PC-3 (cell line): ENCODE data around the gene SCAP.

Experiments used
- EZH2 ChIP-seq: fragments of 300-600 bp; sonication (generic); IDR thresholded peaks from one replicate; pipeline ENCODE4 v1.6.1; 2017; ENCODE audit warnings: antibody characterized with exemption, mild to moderate bottlenecking, low read length; ENCODE audit not compliant: unreplicated experiment
- EZH2phosphoT487 ChIP-seq: fragments of 300-600 bp; sonication (generic); IDR thresholded peaks from 2 replicates; pipeline ENCODE4 v1.6.1; 2018; ENCODE audit warnings: mild to moderate bottlenecking, antibody characterized with exemption, low read length, borderline replicate concordance
- TF ChIP-seq, protein P1 (sequence below): fragments of 300-600 bp; sonication (generic); conservative IDR thresholded peaks from 2 replicates; pipeline ENCODE4 v1.5.1; 2017; ENCODE audit warnings: antibody characterized with exemption, low read depth, mild to moderate bottlenecking, low read length

DNA sequence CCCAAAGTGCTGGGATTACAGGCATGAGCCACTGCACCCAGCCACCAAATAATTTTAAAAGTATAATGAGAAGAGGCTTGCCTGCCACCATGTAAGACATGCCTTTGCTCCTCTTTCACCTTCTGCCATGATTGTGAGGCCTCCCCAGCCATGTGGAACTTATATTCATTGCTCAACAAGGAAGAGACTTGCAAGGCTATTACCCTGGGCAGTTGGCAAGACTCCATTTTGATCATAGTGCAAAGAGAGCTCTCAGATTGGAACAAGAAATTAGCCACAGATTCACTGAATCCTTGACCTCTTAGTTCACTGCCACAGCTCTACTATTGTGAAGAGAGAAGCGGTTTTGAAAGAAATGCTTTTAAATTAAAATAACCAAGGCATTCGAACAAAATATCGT is 6.1 kb downstream of the SCAP start:
- TF ChIP-seq EZH2 (no peak), EZH2phosphoT487 (no peak)
- TF ChIP-seq, protein P1, sequence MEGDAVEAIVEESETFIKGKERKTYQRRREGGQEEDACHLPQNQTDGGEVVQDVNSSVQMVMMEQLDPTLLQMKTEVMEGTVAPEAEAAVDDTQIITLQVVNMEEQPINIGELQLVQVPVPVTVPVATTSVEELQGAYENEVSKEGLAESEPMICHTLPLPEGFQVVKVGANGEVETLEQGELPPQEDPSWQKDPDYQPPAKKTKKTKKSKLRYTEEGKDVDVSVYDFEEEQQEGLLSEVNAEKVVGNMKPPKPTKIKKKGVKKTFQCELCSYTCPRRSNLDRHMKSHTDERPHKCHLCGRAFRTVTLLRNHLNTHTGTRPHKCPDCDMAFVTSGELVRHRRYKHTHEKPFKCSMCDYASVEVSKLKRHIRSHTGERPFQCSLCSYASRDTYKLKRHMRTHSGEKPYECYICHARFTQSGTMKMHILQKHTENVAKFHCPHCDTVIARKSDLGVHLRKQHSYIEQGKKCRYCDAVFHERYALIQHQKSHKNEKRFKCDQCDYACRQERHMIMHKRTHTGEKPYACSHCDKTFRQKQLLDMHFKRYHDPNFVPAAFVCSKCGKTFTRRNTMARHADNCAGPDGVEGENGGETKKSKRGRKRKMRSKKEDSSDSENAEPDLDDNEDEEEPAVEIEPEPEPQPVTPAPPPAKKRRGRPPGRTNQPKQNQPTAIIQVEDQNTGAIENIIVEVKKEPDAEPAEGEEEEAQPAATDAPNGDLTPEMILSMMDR, result no peak
